ENCODE data around the gene CCSER2. TPM values are rescaled to one million over a fixed set of nuclear protein-coding genes. Genes with fewer than 3 reads are reported as not detected.
"Not testable (repeated sequence)": the region's sequence is repeated elsewhere in the genome, so short reads cannot be mapped to it uniquely, and the experiment has no call there.

The CCSER2 gene, protein sequence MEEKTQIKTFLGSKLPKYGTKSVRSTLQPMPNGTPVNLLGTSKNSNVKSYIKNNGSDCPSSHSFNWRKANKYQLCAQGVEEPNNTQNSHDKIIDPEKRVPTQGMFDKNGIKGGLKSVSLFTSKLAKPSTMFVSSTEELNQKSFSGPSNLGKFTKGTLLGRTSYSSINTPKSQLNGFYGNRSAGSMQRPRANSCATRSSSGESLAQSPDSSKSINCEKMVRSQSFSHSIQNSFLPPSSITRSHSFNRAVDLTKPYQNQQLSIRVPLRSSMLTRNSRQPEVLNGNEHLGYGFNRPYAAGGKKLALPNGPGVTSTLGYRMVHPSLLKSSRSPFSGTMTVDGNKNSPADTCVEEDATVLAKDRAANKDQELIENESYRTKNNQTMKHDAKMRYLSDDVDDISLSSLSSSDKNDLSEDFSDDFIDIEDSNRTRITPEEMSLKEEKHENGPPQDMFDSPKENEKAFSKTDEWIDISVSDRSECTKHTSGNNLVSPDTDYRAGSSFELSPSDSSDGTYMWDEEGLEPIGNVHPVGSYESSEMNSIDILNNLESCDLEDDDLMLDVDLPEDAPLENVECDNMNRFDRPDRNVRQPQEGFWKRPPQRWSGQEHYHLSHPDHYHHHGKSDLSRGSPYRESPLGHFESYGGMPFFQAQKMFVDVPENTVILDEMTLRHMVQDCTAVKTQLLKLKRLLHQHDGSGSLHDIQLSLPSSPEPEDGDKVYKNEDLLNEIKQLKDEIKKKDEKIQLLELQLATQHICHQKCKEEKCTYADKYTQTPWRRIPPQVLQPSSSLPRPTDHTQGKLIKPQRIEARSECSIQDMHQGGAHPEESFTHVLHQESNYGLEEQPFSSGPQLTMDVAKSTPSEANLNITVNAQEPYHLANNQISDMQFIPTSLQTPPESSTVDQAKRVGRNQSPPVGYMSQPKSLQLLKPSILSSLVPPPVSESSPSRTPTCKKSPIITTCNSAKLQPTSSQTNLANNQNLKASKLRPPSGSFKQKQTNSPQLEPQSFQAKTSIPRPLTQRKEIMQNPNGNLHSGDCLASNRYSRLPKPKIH
- total RNA-seq (ENCODE audit: insufficient read depth, low replicate concordance) = 27.2 TPM

DNA sequence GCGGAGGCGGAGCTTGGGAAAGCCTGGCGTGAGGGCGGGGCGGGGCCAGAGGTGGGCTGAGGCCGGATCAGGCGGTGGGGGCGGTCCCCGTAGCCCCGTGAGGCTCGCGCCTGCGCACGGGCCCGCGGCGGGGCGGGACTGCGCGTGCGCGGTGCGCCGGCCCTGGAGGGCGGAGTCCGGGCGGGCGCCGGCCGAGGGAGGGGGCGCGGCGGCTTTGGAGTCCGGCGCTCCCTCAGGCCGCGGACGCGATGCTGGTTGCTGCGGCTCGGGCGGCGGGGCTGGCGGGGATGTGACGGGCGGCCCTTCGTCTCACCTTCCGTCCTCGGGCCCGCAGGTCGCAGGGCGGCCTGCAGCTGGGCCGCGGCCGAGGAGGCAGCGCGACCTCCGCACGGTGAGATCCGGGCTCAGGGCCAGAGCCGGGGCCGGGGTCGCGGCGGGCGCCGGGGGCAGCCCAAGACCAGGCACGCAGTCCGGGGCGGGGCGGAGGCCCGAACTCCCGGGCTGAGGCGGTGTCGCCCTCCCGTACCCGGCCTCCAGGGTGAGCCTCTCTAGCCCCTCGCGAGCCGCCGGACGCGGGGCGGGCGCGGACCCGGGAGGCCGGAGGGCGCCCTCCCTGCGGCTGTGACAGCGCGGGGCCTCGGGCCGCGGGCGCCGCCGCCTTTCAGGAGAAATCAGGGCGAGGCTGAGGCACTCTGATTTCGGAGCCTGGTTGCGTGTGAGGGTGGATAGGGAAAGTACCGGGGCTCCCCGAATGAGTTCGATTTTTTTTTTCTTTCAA, at the start of gene CCSER2:
CCSER2 (plus strand) TSS at position 172 of the 778 bp plus-strand sequence. CDS start 42,464 bp downstream, outside the sequence.
- DNase-seq (ENCODE audit: low spot score) = peak; percentile 90

DNA sequence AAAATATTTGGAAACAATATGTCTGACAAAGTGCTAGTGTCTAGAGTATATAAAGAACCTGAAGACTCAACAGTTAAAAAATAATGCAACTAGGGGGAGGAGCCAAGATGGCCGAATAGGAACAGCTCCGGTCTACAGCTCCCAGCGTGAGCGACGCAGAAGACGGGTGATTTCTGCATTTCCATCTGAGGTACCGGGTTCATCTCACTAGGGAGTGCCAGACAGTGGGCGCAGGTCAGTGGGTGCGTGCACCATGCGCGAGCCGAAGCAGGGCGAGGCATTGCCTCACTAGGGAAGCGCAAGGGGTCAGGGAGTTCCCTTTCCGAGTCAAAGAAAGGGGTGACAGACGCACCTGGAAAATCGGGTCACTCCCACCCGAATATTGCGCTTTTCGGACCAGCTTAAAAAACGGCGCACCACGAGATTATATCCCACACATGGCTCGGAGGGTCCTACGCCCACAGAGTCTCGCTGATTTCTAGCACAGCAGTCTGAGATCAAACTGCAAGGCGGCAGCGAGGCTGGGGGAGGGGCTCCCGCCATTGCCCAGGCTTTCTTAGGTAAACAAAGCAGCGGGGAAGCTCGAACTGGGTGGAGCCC, 48.4 kb upstream of the CCSER2 start:
- DNase-seq (ENCODE audit: low spot score) = not testable (repeated sequence)

DNA sequence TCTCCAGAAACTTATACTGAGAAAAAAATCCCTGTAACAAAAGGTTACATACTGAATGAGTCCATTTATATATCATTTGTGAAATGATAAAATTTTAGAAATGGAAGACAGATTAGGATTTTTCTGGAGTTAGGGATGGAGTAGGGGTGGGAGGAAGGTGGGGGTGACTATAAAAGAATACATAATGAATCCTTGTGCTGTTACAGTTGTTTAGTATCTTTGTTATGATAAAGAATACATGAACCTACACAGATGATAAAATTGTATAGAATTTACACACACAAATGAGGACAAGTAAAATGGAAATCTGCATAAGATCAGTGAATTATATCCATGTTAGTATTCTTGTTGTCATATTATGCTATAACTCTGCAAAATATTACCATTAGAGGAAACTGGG, 41.7 kb upstream of the CCSER2 start:
- no peak for DNase-seq (ENCODE audit: low spot score)

DNA sequence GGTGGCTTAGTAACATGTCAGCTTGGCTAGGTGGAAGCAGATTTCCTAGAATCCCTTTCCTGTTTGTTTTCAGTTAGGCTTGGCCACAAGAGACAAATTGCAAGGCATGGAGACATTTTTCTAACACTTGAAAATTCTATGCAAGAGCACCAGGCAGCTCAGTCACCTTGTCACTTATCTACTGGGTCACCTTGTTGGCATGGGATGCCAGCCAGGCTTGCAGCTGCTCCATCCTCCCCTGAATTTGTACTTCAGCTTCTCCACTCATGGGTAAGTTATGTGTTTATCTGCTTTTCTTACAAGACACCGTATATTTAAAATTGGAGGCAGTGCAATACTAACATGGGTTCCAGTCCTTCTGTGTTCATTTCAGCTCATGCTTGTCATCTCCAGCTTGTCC, 40.2 kb upstream of the CCSER2 start:
- DNase-seq (ENCODE audit: low spot score) = no peak

DNA sequence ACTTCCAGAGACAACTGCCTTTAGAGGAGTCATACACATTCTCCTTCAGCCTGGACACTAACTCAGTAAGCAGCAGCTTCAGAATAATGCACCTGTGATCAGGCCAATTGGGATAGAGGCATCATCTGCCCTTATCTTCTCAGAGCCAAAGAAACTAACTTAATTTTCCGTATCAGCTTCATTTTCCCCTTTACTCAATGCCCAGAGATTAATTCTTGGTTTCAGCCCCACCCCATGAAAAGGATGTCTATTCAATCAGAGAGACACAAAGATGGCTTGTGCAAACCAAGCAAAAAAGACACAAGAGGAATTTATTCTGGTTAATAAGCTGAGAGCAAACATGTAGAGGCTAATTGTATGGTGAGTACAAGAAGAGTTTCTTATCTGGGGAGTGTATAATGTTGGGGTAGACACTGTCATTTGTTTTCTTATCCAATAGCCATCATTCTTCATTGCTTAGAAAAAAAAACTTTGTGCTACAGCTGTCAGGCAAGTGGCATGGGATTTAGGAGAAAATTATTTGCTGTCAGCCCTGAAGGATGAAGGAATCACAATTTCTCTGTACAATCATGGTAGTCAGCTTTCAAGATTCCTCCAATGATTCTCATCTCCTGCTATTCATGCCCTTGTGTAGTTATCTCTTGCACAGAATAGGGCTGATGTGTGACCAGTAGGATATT, 38.7 kb upstream of the CCSER2 start:
- DNase-seq (ENCODE audit: low spot score) = no peak

DNA sequence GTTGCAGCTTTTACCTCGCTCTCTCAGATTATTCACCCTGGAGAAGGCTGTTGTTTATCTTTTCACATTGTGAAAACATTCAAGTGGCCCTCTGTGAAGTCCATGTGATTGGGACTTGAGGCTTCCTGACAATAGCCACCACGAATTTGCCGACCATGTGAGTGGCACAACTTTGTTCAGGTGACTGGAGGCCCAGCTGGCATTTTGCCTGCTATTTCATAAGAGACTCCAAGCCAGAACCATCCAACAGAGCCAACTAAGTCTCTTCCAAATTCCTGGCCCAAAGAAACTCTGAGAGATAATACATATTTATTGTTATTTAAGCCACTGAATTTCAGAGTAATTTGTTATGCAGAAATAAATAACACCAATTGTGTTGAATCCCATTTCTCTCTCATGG, 38.2 kb upstream of the CCSER2 start:
- DNase-seq (ENCODE audit: low spot score) = no peak

DNA sequence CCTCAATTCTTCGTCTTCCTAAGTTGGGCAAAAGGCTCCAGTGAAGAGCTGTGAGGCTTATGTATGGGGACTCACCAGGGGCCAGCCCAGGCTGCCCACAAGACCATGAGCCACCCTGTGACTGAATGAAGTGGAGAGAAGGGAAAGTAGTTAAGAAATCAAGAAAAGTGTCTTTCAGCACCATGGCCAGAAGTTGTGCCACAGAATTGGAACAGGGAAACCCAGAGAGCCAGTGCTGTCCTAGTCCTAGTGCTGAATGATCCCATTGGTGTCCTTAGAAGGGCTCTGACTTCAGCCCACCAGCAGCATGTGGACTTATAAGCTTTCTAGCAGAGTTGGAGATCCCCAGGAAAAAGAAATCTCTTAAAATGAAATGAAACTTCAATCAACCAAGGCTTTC, 37.0 kb upstream of the CCSER2 start:
- peak; percentile 63 for DNase-seq (ENCODE audit: low spot score)

DNA sequence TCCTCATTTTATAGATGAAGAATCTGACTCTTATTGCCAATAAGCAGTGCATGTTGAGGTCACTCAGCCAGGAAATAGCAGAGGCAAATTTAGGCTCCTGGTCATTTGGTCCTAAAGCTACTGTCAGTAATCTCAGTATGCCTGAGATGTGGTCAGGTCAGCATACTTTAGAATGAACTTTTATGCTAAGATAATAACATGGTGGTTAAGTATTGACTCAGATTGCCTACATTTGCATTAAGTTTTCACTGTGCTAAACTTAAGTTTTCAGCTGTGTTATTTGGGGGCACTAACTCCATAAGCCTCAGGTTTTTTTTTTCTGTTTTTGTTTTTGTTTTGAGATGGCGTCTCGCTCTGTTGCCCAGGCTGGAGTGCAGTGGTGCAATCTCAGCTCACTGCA, 35.9 kb upstream of the CCSER2 start:
- no peak for DNase-seq (ENCODE audit: low spot score)

DNA sequence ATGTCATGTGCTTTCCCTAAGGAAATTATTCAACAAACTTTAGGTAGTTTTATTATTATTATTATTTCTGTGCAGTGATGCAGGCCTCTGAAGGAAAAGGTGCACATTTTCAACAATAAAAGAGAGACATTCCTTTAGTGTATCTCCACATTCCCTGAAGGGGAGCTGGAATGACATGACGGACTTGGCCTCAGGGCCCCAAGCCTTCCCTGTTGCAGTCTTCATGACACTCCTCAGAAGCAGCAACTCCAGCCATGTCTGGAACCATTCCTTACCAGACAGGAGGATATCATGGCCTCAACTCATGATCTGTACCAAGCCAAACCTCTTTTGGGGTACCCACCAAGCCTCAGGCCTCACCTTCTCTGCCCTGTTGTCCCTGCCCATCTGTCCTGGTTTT, 35.2 kb upstream of the CCSER2 start:
- DNase-seq (ENCODE audit: low spot score) = no peak

DNA sequence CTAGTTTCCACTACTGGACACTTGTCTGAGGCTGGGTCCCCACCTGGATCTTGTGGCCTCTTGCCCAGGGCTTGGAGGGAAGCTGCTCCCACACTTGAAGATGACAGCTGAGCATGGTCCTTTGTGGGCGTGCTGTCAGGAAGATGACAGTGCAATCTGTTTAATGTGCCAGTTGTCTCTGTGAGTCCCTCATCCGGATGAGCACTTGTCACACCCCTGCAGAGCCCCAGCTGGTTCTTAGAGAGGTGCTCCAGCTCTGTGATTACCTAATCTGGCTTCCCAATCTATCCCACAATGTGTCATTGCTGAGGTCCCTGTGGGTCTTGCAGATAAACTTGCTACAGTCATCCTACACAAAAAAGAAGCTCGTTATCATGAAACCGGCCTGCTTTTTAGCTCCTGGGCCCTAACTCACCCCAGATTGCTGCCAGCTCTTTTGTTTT, 34.8 kb upstream of the CCSER2 start:
- DNase-seq (ENCODE audit: low spot score) = no peak

DNA sequence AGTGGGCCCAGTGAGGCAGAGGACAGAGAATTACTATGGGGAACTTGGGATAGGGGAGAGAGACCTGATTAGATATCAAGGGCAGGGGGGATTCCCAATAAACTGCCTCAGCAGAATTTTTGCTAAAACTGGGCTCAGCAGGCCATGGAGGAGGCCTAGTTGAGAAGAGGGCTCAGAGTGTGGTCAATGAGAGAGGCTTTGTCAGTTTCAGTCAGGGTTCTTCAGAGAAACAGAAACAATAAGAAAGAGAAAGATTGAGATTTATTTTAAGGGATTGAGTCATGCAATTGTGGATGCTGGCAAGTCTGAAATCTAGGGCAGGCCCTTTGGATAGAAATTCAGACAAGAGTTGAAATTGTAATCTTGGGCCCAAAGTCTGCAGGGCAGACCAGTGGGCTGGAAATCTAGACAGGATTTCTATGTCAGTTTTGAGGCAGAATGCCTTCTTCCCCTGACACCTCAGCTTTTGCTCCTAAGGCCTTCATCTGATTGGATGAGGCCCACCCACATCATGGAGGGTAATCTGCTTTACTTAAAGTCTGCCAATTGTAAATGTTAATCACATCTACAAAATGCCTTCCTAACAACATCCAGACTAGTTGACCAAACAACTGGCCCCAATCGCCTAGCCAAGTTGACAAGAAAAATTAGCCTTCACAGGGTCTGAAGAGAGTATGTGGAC, 33.5 kb upstream of the CCSER2 start:
- DNase-seq (ENCODE audit: low spot score) = no peak

DNA sequence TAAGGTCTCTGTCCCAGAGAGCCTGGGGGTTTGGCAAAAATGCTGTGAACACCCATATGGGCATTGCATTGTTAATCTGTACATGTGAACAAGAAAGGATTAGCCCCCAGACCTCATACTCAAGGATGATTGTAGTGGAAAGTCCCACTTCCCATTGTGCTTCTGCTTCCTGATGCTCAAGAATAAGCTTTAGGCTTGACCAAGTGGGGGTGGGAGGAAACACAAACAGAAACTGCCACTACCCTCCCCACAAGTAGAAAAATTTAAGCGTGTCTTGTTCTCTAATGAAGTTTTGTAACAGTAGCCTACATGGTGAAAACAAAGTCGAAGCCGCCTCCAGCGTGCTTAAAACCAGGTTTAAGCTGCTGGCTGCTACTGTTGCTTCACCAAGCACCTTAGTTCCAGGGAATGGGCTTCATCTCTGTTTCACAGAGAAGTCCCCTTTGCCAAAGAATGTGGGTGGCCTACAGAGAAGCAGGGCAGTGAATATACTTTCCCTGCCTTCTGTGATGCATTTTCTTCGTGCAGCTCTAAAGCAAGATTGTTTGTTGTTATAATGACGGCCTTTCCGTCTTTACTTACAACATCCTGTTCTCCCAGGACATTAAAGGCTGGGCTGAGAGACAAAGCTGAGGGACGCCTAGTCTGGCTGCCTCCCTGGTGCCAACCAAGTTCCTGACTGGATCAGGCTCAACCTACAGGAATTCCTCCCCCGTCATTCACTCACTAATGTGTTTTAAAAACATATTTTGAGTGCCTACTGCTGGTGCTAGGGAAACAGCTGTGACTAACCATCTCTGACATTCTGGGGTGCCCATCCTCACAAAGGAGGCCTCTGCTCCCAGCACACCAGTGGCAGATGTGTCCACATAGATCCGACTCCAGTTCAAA, 32.1 kb upstream of the CCSER2 start:
- peak; percentile 31 for DNase-seq (ENCODE audit: low spot score)

DNA sequence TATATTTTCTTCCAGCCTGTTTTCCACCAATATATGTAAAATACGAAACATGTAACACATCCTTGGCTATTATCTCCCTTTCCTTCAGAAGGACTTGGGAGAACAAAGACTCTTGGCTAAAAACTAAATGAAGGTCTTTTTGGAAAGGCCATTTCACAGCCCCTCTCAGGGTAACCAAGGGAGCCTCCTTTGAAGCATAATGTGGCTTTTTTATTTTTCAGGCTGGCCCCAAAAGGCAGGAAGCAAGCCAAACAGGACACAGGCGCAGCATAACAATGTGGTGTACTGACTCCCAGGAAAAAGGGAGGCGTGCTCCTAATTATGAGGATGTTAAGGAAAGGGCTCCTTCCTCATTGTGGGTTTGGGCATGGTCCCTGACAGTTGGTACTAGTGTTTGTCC, 30.3 kb upstream of the CCSER2 start:
- DNase-seq (ENCODE audit: low spot score) = no peak

DNA sequence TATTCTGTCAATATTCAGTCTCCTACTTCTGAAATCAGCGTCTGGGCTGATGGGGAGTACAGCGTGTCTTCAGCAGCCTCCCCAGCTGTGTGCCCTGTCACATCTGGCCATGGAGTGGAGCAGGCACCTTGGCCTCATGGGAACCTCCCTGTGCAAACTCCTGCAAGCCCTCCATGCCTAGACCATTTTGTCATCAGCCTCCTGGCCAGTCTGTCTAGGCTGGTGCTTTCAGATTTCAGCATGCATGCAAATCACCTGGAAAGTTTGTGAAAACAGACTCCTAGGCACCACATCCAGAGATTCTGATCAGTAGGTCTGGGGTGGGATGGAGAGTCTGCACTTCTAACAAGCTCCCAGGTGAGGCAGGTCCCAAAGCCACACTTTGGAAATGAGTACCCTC, 26.2 kb upstream of the CCSER2 start:
- DNase-seq (ENCODE audit: low spot score) = no peak

DNA sequence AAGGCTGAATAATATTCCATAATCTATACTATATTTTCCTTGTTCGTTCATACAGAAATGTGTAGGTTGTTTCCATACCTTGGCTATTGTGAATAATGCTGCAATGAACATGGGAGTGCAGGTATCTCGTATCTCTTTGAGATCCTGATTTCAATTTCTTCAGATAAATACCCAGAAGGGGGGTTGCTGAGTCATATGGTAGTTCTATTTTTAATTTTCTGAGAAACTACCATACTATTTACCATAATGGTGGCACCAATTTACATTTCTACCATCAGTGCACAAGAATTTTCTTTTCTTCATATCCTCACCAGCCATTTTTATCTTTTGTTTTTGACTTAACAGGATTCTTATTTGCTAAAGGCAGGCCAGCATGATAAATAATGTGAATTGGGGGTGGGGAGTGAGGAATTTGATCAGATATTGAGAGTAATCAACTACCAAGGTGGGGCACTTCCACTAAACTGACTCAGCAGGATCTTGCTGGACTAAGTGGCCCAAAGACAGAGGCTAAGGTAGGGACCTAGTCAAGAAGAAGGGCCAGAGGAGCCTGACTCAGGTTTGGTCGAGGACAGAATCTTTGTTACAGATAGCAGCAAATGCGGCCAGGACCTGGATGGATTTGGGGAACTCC, 21.5 kb upstream of the CCSER2 start:
- DNase-seq (ENCODE audit: low spot score) = no peak

DNA sequence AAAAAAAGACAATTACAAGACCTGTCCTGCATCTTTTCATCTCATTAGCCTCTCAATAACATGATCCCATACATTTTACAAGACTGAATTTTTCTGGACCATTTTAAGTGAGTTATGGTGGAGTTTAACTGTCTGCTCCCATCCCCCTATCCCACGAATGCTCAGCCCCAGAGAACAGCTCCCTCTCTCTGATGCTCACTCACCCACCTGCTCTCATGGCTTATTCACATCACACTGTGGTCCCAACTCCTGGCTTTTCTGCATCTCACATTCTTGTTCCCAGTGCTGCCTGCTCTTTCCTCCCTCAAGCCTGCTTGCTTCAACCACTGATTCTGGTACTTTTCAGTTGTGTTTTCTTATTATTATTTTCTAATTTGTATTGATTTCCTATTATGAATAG, 20.4 kb upstream of the CCSER2 start:
- DNase-seq (ENCODE audit: low spot score) = no peak

DNA sequence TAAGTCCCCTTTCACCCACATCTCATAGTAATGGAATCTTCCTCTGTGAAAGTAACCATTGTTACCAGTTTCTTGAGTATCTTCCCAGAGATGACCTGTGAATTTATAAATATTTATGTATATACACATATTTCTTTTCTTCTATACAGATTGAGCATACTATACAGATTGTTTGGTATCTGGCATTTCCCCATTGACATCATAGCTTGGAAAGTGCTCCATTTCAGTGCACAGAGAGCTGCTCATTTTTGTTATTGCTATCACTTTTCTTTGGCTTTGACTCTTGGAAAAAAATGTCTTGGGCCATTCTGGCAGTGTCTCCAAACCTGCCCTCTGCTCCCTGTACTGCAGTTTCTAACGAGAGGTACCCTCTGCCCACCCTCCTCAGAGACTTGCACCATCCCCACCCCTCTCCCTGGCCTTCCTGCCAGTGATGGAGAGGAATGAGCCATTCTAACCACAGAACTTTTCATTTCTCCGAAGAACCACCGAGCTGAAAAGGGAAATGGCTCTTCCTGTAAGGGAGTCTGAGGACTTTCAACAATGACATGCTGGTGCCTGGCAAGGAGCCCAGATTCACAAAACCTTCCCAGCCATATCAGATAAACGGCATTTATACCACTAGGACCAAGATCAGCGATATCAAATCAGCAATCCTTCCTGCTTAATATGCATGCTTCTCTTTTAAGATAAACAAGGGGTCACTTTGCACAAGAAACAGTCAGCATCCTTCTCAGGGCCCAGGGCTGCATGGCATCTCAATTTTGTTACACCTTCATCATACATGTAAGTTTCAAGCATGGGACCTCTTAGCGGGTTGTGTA, 19.7 kb upstream of the CCSER2 start:
- peak; percentile 30 for DNase-seq (ENCODE audit: low spot score)

Measured in umbilical cord (tissue), 2 donors.